Esophagus muscularis mucosa (tissue), 4 donors: ENCODE measurements around the gene CTDSPL2. TPM values are rescaled to one million over a fixed set of nuclear protein-coding genes. Genes with fewer than 3 reads are reported as not detected.
"Not testable (repeated sequence)": the region's sequence is repeated elsewhere in the genome, so short reads cannot be mapped to it uniquely, and the experiment has no call there.

Experiments used
- DNase-seq: peaks from one replicate; pipeline ENCODE4 v3.0.0-alpha.2; 2017; ENCODE audit errors: extremely low spot score
- H3K27ac ChIP-seq, 4 donors: fragments of 200-600 bp; sonication (generic); replicated peaks in 1 of 4; 1 replicate in 3 of 4; 2 replicates in 1 of 4; pipeline ENCODE4 v1.5.1; 2016 to 2019; ENCODE audit warnings: mild to moderate bottlenecking in 1 of 4
- H3K27me3 ChIP-seq, 4 donors: fragments of 200-600 bp; sonication (generic); one replicate each; pipeline versions ENCODE4 v1.5.1 to v1.6.0; 2016 to 2019
- H3K36me3 ChIP-seq, 4 donors: fragments of 200-600 bp; sonication (generic); one replicate each; pipeline ENCODE4 v1.5.1; 2016 to 2019
- H3K4me1 ChIP-seq, 4 donors: fragments of 200-600 bp; sonication (generic); one replicate each; pipeline ENCODE4 v1.5.1; 2016 to 2019
- H3K4me3 ChIP-seq, 4 donors: fragments of 200-600 bp; sonication (generic); 1 replicate in 2 of 4; 2 replicates in 2 of 4; pipeline ENCODE4 v1.5.1; 2016 to 2019; ENCODE audit warnings: mild to moderate bottlenecking in 4 of 4, moderate library complexity in 1 of 4
- H3K9me3 ChIP-seq, 4 donors: fragments of 200-600 bp; sonication (generic); 1 replicate in 3 of 4; 2 replicates in 1 of 4; pipeline ENCODE4 v1.5.1; 2016 to 2019
- CTCF ChIP-seq, 3 experiments: fragments of 200-600 bp in 2 of 3; fragments of 450-650 bp in 1 of 3; sonication (generic) in 2 of 3; IDR thresholded peaks; one replicate each; pipeline ENCODE4 v1.5.1; 2017 to 2019; ENCODE audit warnings: antibody characterized with exemption in 3 of 3, mild to moderate bottlenecking in 2 of 3, moderate library complexity in 1 of 3
- EP300 ChIP-seq: sonication (generic); formaldehyde crosslinking; IDR thresholded peaks from one replicate; pipeline ENCODE4 v1.6.1; 2017; ENCODE audit warnings: antibody characterized with exemption
- POLR2A ChIP-seq: fragments of 450-650 bp; IDR thresholded peaks from one replicate; pipeline ENCODE4 v1.6.1; 2017; ENCODE audit warnings: antibody characterized with exemption, moderate library complexity, mild to moderate bottlenecking, low read depth
- POLR2AphosphoS5 ChIP-seq, 2 donors: sonication (generic); formaldehyde crosslinking; IDR thresholded peaks; one replicate each; pipeline ENCODE4 v1.6.1; 2017; ENCODE audit warnings: antibody characterized with exemption in 2 of 2
- WGBS: methylation state at CpG from one replicate; pipeline ENCODE4 v1.1.5; 2018; 5-methylcytosine and 5-hydroxymethylcytosine counted together
- intact Hi-C: fragments of 100-400 bp; cut with DNase I; formaldehyde crosslinking; loops from one replicate; pipeline ENCODE4 v1.15.1; 2023
- total RNA-seq, 4 donors: library from RNA; depleted of rRNA; stranded (reverse); fragments of >200 nt; gene quantifications; one replicate each; pipeline versions ENCODE4 v1.1.0 to v1.2.1, GENCODE V29; 2016

CTDSPL2 gene
- total RNA-seq, 4 donors from 2014 or later = 28.8 to 46.4 (median 43.8) TPM

- intact Hi-C loops = no loop called here
- 80% methylated on average over 1 of the region's 11 CpGs for WGBS
- Histone ChIP-seq H3K4me1 (peaks cover 0 to 8% (median 0%) of the 10 kb centered on the region in 4 donors), H3K27ac (no peak overlapping the region), H3K9me3 (no peaks in the 10 kb centered on the region), H3K27me3 (no peaks in the 10 kb centered on the region), H3K36me3 (peaks cover 0 to 8% (median 1%) of the 10 kb centered on the region in 4 donors), H3K4me3 (no peak overlapping the region)
- TF ChIP-seq CTCF (IDR thresholded peaks at IDR 0.05) (no peak), POLR2A (no peak), POLR2AphosphoS5 (IDR thresholded peaks at IDR 0.05) (no peak), EP300 (no peak)
- DNase-seq = no peak
Observed at GRCh38 chr15:44447772-44448376, 20.4 kb downstream of the CTDSPL2 start.

- Histone ChIP-seq H3K4me3 (no peak overlapping the region), H3K27me3 (no peaks in the 10 kb centered on the region), H3K36me3 (peaks cover 0 to 8% (median 1%) of the 10 kb centered on the region in 4 donors), H3K9me3 (no peaks in the 10 kb centered on the region), H3K4me1 (peaks cover 0 to 8% (median 0%) of the 10 kb centered on the region in 4 donors), H3K27ac (no peak overlapping the region)
- DNase-seq = no peak
- WGBS = 75% methylated on average over 1 of the region's 1 CpG
- intact Hi-C loops = no loop called here
- TF ChIP-seq POLR2AphosphoS5 (IDR thresholded peaks at IDR 0.05) = no peak
- no peak for TF ChIP-seq EP300
- TF ChIP-seq POLR2A = no peak
- TF ChIP-seq CTCF (IDR thresholded peaks at IDR 0.05) = no peak
Observed at GRCh38 chr15:44450172-44450571, 22.7 kb downstream of the CTDSPL2 start.

GRCh38 chr15:44453578-44454283 lies 26.3 kb downstream of the CTDSPL2 start:
- H3K4me1 ChIP-seq = peaks cover 5 to 18% (median 11%) of the 10 kb centered on the region in 4 donors
- WGBS = 96% methylated on average over 6 of the region's 6 CpGs
- H3K36me3 ChIP-seq, intact Hi-C loops, H3K27me3 ChIP-seq, DNase-seq, H3K4me3 ChIP-seq, H3K27ac ChIP-seq, H3K9me3 ChIP-seq: not testable (repeated sequence)

GRCh38 chr15:44458429-44458828 lies 31.0 kb downstream of the CTDSPL2 start:
- Histone ChIP-seq H3K4me1 (peaks cover 5 to 20% (median 11%) of the 10 kb centered on the region in 4 donors), H3K36me3 (peaks cover 6 to 30% (median 19%) of the 10 kb centered on the region in 4 donors), H3K9me3 (no peaks in the 10 kb centered on the region), H3K27ac (no peak overlapping the region), H3K27me3 (no peaks in the 10 kb centered on the region), H3K4me3 (no peak overlapping the region)
- intact Hi-C loops = no loop called here
- WGBS = 69% methylated on average over 4 of the region's 4 CpGs
- TF ChIP-seq EP300 = no peak
- TF ChIP-seq POLR2AphosphoS5 (IDR thresholded peaks at IDR 0.05) = no peak
- no peak for TF ChIP-seq CTCF (IDR thresholded peaks at IDR 0.05)
- no peak for TF ChIP-seq POLR2A
- DNase-seq = no peak

GRCh38 chr15:44468709-44469385 lies 41.4 kb downstream of the CTDSPL2 start:
- no peaks in the 10 kb centered on the region for H3K27me3 ChIP-seq
- intact Hi-C loops = no loop called here
- DNase-seq = no peak
- no peak overlapping the region for H3K27ac ChIP-seq
- 70% methylated on average over 3 of the region's 3 CpGs for WGBS
- no peak overlapping the region for H3K4me3 ChIP-seq
- H3K36me3 ChIP-seq = peaks cover 0 to 27% (median 5%) of the 10 kb centered on the region in 4 donors
- TF ChIP-seq POLR2A (no peak), EP300 (no peak), CTCF (IDR thresholded peaks at IDR 0.05) (no peak), POLR2AphosphoS5 (IDR thresholded peaks at IDR 0.05) (no peak)
- no peaks in the 10 kb centered on the region for H3K9me3 ChIP-seq
- no peaks in the 10 kb centered on the region for H3K4me1 ChIP-seq
